Smooth muscle cell (in vitro differentiated cells): Measurements from ENCODE around the gene ACO1. TPM values are rescaled to one million over a fixed set of nuclear protein-coding genes. Genes with fewer than 3 reads are reported as not detected.
A peak's percentile ranks its signal among the peaks of the same experiment; 100 is the strongest.

Source experiments
- DNase-seq: peaks from one replicate; lab custom pipeline; 2025; ENCODE audit not compliant: unreplicated experiment; lab: John Stamatoyannopoulos, UW
- H2AFZ ChIP-seq: fragments of 200-600 bp; sonication (generic); 2 replicates; pipeline ENCODE4 v1.6.0; 2016; ENCODE audit warnings: antibody characterized with exemption, low read depth, mild to moderate bottlenecking
- H3F3A ChIP-seq: fragments of 200-600 bp; sonication (generic); 2 replicates; pipeline ENCODE4 v1.6.0; 2017; ENCODE audit warnings: antibody characterized with exemption, low read depth
- H3K27ac ChIP-seq: fragments of 200-600 bp; sonication (generic); 2 replicates; pipeline ENCODE4 v1.5.1; 2016; ENCODE audit warnings: low read depth, mild to moderate bottlenecking
- H3K27me3 ChIP-seq: fragments of 200-600 bp; sonication (generic); 2 replicates; pipeline ENCODE4 v1.6.1; 2016; ENCODE audit warnings: low read depth, mild to moderate bottlenecking
- H3K36me3 ChIP-seq: fragments of 200-600 bp; sonication (generic); 2 replicates; pipeline ENCODE4 v1.5.1; 2016; ENCODE audit warnings: low read depth
- H3K4me1 ChIP-seq: fragments of 200-600 bp; sonication (generic); 2 replicates; pipeline ENCODE4 v1.5.1; 2016; ENCODE audit warnings: low read depth
- H3K4me2 ChIP-seq: fragments of 200-600 bp; sonication (generic); 2 replicates; pipeline ENCODE4 v1.6.0; 2016; ENCODE audit warnings: mild to moderate bottlenecking
- H3K4me3 ChIP-seq: fragments of 200-600 bp; sonication (generic); 2 replicates; pipeline ENCODE4 v1.5.1; 2016; ENCODE audit warnings: mild to moderate bottlenecking
- H3K79me2 ChIP-seq: fragments of 200-600 bp; sonication (generic); 2 replicates; pipeline ENCODE4 v1.6.0; 2016; ENCODE audit warnings: low read depth, mild to moderate bottlenecking
- H3K9ac ChIP-seq: fragments of 200-600 bp; sonication (generic); 2 replicates; pipeline ENCODE4 v1.6.0; 2016; ENCODE audit warnings: low read depth
- H3K9me3 ChIP-seq: fragments of 200-600 bp; sonication (generic); replicated peaks from 2 replicates; pipeline ENCODE4 v1.5.1; 2016; ENCODE audit warnings: low read depth
- H4K20me1 ChIP-seq: fragments of 200-600 bp; sonication (generic); 2 replicates; pipeline ENCODE4 v1.6.0; 2016; ENCODE audit warnings: low read depth
- WGBS: methylation state at CpG from one replicate; pipeline ENCODE4 v1.1.7; 2016; ENCODE audit warnings: low lambda C conversion rate; 5-methylcytosine and 5-hydroxymethylcytosine counted together
- polyA plus RNA-seq: library from polyadenylated mRNA; unstranded; fragments of >200 nt; fragmentation: Nextera tagmentation; extraction: Ambion mirVana; gene quantifications from 2 replicates; pipeline ENCODE4 v1.2.1, GENCODE V29; 2016
- total RNA-seq: library from RNA; depleted of rRNA; stranded (reverse); fragments of >200 nt; gene quantifications from 2 replicates; pipeline ENCODE4 v1.2.3, GENCODE V29; 2014
- TF ChIP-seq, protein P1 (sequence below): fragments of 200-600 bp; sonication (generic); IDR thresholded peaks from 2 replicates; pipeline ENCODE4 v1.5.1; 2017; ENCODE audit warnings: borderline replicate concordance, mild to moderate bottlenecking, antibody characterized with exemption; ENCODE audit not compliant: insufficient read depth, poor library complexity, severe bottlenecking

ACO1 gene
- total RNA-seq, result 72.3 and 83.1 TPM in 2 replicates
- polyA plus RNA-seq, result 54.3 and 74.4 TPM in 2 replicates

DNA sequence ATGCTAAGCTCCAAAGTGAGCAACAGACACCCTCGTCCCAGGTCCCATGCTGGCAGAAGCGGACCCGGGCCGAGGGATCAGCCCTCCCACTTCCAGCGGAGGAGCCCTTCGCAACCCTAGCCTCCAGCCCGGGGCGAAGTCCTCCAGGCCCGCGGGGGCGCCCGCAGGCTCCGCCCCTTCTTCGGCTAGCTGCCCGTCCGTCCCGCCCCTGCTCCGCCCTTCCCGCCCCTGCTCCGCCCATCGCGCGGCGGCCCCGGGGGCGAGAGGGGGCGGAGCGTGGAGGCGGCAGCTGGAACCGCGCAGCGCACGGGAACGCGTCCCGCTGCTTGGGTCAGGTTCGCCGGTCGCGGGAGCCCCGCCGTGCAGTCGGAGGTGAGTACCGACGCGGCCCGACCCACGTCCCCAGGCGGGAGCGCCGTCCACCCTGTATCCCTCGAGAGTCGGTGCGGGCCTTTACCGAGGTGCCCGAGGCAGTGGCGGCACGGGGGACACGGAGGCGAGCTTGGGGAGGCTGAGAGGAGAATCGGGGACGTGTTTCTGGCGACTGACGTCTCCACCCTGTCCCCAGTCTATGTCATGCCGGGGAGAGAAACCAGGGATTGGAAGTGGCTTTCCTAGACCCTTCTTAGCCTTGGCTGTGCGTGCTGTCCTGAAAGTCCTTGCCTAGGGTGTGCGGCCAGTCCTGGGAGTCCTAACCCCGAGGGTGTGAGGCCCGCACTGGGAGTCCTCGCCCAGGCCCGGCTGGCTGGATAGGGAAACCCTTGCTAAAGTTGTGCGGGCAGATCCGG is at the start of gene ACO1:
ACO1 (plus strand) TSS at position 280 of the 788 bp plus-strand sequence. CDS start 20,864 bp downstream, outside the sequence.
- TF ChIP-seq, protein P1, sequence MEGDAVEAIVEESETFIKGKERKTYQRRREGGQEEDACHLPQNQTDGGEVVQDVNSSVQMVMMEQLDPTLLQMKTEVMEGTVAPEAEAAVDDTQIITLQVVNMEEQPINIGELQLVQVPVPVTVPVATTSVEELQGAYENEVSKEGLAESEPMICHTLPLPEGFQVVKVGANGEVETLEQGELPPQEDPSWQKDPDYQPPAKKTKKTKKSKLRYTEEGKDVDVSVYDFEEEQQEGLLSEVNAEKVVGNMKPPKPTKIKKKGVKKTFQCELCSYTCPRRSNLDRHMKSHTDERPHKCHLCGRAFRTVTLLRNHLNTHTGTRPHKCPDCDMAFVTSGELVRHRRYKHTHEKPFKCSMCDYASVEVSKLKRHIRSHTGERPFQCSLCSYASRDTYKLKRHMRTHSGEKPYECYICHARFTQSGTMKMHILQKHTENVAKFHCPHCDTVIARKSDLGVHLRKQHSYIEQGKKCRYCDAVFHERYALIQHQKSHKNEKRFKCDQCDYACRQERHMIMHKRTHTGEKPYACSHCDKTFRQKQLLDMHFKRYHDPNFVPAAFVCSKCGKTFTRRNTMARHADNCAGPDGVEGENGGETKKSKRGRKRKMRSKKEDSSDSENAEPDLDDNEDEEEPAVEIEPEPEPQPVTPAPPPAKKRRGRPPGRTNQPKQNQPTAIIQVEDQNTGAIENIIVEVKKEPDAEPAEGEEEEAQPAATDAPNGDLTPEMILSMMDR, result no peak
- peak within 1 kb of the TSS; percentile 86 for H3K4me2 ChIP-seq
- H2AFZ ChIP-seq, result peak within 1 kb of the TSS; percentile 97
- peaks cover 10% of the 10 kb centered on the region for H3K4me1 ChIP-seq
- H3K9me3 ChIP-seq, result no peaks in the 10 kb centered on the region
- peak within 1 kb of the TSS; percentile 80 for H3K27ac ChIP-seq
- 2% methylated on average over 48 of the region's 73 CpGs for WGBS
- peaks cover 41% of the 10 kb centered on the region for H4K20me1 ChIP-seq
- H3K27me3 ChIP-seq, result peaks cover 11% of the 10 kb centered on the region
- peak within 1 kb of the TSS; percentile 81 for H3K9ac ChIP-seq
- DNase-seq, result peak; percentile 74
- peaks cover 50% of the 10 kb centered on the region for H3K79me2 ChIP-seq
- no peaks in the 10 kb centered on the region for H3F3A ChIP-seq
- H3K36me3 ChIP-seq, result no peaks in the 10 kb centered on the region
- peak within 1 kb of the TSS; percentile 78 for H3K4me3 ChIP-seq

DNA sequence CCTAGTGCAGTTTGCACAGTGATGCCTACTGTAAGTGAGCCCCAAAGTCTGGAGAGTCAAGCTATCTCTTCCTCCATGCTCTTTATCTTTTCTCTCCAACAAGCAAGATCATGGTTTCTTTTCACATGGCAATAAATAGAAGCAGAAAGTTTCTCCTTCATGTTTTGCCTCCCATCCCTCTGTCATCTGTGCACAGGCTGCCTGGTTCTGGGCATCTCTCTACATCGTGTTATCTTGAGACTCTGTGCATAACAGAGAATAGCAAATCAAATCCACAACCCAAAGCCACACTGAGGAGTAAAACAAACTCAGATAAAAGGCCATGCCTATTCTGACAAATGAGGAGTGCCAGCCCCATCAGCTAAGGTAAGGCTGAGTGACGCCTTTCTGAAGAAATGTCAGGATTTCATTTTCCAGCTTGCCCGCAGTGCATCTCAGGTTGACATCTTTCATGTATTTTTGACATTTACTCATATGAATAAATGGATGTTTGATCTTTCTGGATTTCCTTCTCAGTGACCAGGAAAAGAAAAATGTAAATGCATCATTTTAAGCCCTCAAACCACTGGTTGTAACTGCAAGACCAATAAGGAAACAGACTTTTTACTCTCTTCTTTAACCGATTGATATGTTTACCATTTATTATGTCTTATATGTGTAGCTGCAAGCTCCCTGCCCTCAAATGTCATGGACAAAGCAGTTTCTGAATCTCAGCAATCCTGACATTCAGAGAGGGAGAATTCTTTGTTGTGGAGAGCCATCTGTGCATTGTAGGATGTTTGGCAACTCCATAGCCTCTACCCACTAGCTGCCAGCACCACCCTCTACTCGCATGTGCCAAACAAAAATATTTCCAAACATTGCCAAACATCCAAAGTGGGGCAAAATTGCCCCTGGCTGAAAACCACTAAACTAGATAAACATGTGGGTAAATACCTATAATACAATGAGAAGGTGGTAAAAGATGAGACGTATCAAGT is 49.2 kb upstream of the ACO1 start:
- no peak for DNase-seq

DNA sequence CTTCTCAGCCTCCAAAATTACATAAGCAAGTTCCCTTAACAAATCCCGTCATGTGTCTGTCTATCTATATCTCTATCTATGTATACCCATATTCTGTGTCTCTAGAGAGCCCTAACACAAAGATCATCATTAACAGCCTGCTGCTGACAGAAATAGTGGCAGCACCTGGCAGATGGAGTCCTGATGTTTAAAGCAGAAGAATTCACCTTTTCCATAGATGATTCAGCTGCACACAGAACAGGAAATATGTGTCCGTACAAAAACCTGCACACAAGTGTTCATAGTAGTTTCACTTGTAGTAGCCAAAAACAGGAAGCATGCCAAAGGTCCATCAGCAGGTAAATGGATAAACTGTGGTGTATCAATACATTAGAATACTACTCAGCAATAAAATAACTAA is 45.0 kb upstream of the ACO1 start:
- Histone ChIP-seq H3K9ac (no peak overlapping the region), H3K79me2 (no peaks in the 10 kb centered on the region), H4K20me1 (no peaks in the 10 kb centered on the region), H3K27ac (no peak overlapping the region), H3K27me3 (no peaks in the 10 kb centered on the region), H3F3A (no peaks in the 10 kb centered on the region), H3K4me3 (no peak overlapping the region), H3K4me2 (no peak overlapping the region), H2AFZ (no peak overlapping the region), H3K9me3 (no peaks in the 10 kb centered on the region), H3K4me1 (peaks cover 15% of the 10 kb centered on the region), H3K36me3 (no peaks in the 10 kb centered on the region)
- 96% methylated on average over 2 of the region's 2 CpGs for WGBS
- TF ChIP-seq, protein P1, result no peak
- no peak for DNase-seq

More for the DNA sequence above, 49.2 kb upstream of the ACO1 start:
- H3K9me3 ChIP-seq, result no peaks in the 10 kb centered on the region
- no peaks in the 10 kb centered on the region for H3K27me3 ChIP-seq
- H3K4me1 ChIP-seq, result no peaks in the 10 kb centered on the region
- H3F3A ChIP-seq, result no peaks in the 10 kb centered on the region
- TF ChIP-seq, protein P1, result no peak
- H3K4me2 ChIP-seq, result no peak overlapping the region
- no peak overlapping the region for H2AFZ ChIP-seq
- H3K36me3 ChIP-seq, result no peaks in the 10 kb centered on the region
- WGBS, result 89% methylated on average over 6 of the region's 6 CpGs
- no peaks in the 10 kb centered on the region for H3K79me2 ChIP-seq
- H3K4me3 ChIP-seq, result no peak overlapping the region
- no peak overlapping the region for H3K27ac ChIP-seq
- no peak overlapping the region for H3K9ac ChIP-seq
- no peaks in the 10 kb centered on the region for H4K20me1 ChIP-seq
